NCI-H146 (cell line): Measurements from ENCODE around the gene MYO15B.

Source experiments
- DNase-seq: peaks from one replicate; lab custom pipeline; 2025; lab: John Stamatoyannopoulos, UW

MYO15B gene

DNA sequence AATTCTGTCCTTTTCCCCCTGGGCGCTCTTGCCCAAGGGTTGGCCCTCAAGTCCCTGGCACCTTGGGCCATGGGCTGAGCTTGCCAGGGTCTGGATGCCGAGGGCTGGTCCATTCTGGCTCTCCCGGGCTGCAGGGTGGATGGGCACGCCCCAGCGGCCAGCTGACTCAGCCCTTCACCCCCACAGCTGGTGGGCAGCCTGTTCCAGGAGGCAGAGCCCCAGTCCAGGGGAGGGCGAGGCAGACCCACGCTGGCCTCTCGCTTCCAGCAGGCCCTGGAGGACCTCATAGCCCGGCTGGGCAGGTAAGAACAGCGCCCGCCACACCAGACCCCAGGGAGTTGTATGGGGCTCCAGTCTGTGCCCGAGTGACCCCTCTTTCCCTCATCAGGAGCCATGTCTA, 15.0 kb downstream of the MYO15B start:
- no peak for DNase-seq

DNA sequence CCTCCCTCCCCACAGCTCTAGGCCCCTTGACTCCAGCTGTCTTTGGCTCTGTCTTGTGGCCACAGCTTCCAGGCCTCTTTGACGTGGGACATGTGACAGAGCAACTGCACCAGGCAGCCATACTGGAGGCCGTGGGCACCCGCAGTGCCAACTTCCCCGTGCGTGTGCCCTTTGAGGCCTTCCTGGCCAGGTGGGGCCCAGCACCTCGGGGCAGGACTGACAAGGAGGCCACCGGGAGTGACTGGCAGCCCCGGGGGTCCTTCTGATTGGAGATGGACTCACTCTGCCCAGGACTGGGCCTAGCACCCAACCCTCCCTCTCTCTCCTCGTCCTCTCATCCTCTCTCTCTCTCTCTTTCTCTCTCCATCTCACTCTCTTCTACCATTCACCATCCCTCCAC, 15.5 kb downstream of the MYO15B start:
- no peak for DNase-seq

DNA sequence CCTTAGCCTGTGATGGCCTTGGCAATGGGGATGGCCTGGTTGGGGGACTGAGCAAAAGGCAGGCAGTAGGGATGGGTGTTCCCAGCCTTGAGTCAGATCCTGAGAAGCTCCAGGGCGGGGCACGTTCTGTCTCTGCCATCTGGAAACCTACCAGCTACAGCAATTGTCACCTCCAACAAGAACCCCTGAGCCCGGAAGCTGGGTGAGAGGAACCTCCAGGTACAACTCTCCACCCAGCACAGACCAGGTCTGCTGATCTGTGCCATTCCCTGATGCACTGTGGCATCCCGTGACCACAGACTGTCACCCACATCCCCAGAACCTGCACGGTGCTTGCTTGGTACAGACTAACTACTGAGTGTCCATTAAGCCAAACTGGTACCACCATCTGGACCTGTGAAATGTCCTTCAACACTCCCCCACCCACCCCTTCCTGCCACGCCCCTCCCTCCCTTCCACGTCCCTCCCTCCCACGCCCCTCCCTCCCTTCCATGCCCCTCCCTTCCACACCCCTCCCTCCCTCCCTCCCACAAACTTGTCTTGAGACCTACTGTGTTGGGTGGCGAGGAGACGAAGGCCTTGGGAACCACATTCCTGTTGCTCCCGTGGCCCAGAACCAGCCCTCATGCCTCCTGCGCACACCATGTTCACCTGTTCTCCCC, 16.6 kb downstream of the MYO15B start:
- no peak for DNase-seq

DNA sequence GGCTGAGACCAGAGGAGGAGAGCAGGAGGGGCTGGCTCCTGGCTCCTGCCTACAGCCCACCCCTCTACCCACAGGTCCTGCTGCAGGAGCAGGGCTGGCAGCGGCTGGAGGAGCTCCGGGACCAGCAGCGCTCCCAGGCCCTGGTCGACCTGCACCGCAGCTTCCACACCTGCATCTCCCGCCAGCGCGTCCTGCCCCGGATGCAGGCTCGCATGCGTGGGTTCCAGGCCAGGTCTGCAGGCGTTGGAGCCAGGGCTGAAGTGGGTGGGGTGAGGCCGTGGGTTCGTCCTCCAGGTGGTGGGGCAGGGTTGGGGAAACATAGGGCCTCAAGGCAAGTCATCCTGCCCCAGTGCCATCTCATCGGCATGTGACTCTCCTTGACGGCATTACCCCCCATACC, 18.2 kb downstream of the MYO15B start:
- DNase-seq: no peak

DNA sequence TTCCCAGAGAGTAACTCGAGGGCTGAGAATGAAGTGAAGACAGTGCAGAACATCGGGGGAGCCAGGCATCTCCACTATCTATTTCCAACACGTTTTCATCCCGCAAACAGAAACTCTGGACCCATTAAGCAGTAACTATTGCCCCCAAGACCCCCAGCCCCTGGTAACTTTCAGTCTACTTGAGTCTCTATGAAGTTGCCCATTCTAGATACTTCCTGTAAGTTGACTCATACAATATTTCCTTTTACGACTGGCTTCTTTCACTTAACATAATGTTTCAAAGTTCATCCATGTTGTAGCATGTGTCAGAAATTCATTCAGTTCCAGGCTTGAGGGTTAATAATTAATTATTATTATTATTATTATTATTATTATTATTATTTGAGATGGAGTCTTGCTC, 19.5 kb downstream of the MYO15B start:
- DNase-seq: no peak

DNA sequence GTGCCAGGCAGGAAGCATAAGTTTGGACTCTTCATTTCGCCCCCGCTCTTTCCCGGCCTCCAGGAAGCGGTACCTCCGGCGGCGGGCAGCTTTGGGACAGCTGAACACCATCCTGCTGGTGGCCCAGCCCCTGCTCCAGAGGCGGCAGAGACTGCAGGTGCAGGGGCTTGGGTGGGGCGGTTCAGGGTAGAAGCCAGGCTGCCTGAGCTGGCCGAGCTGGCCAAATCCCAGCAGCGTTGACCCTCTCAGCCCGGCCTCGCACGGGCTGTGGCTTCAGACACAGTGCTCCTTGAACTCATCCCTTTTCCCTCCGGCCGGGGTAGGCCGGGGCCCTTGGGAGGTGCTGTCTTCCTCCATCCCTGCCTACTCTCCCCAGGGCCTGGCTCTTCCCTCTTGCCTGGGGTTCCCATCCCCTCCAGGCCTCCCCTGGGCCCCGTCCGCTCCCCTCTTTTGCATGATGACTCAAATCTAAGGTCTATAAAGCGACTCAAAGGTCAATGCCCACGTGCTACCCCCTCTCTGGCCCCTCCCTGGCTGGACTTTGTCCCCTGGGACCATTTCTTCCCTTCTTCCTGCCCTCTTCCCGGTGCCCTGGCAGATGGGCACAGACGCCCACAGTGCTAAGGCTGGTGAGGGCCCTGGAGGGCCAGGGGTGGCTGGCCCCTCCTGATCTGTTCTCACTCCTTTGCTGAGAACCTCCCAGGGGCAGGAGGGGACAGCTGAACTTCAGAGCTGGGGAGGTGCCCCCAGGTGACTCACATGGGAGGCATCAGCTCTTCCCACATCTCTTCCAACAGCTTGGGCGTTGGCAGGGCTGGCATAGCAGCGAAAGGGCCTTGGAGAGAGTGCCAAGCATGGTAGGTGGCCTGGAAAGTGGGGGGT, 22.7 kb downstream of the MYO15B start:
- no peak for DNase-seq

DNA sequence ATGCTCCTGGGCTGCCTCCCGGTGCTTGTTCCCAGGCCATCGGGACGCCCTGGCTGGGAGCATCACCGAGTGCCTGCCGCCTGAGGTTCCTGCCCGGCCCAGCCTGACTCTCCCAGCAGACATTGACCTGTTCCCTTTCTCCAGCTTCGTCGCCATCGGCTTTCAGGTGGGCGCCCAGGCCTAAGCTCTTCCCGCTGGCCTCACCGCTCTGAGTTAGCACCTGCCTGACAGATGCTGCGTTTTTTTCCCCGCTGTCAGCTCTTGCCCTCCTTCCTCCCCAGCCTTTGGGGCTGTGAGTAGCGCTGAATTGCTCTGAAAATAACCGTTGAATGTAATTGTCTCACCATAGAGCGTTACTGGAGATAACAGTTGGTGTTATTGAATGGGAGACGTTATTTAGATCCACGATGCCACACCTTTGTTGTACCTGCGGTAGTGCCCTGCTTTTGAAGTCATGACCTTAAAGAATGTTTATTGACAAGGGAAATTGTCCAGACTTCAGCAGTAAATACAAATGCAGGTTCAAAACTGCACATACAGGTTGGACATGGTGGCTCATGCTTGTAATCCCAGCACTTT, 24.3 kb downstream of the MYO15B start:
- DNase-seq: peak; percentile 53

DNA sequence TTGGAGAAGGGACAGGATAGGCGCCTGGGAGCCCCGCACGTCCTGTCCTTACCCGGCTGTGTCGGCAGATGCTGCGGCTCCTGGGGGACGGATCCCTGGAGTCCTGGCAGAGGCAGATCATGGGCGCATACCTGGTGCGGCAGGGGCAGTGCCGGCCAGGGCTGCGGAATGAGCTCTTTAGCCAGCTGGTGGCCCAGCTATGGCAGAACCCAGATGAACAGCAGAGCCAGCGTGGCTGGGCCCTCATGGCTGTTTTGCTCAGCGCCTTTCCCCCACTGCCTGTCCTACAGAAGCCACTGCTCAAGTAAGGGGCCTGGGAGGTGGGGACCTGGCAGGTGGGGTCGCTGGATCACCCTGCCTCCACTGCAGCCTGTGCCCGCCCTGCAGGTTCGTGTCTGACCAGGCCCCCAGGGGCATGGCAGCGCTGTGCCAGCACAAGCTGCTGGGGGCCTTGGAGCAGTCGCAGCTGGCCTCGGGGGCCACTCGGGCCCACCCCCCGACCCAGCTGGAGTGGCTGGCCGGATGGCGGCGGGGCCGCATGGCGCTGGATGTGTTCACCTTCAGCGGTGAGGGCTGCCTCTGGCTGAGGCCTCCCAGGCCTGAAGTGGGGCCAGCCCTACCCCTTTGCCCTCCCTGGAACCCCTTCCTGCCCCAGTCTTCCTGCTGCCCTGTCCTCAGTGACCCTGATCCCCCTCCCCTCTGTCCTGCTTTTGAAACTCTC, 25.5 kb downstream of the MYO15B start:
- no peak for DNase-seq

DNA sequence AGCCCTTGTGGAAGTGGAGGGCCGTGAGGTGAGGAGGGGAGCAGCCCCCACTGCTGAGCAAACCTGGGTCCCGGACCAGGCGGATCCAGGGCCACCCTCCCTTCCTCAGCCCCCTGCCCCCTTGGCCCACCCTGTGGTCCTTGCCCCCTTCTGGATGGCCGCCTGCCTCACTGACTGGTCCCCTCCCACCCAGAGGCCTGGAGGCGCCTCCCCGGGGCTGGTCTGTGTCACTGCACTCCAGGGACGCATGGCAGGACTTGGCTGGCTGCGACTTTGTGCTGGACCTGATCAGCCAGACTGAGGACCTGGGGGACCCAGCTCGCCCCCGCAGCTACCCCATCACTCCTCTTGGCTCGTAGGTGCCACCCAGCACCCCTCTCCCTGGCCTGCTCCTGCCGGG, 26.4 kb downstream of the MYO15B start:
- no peak for DNase-seq

DNA sequence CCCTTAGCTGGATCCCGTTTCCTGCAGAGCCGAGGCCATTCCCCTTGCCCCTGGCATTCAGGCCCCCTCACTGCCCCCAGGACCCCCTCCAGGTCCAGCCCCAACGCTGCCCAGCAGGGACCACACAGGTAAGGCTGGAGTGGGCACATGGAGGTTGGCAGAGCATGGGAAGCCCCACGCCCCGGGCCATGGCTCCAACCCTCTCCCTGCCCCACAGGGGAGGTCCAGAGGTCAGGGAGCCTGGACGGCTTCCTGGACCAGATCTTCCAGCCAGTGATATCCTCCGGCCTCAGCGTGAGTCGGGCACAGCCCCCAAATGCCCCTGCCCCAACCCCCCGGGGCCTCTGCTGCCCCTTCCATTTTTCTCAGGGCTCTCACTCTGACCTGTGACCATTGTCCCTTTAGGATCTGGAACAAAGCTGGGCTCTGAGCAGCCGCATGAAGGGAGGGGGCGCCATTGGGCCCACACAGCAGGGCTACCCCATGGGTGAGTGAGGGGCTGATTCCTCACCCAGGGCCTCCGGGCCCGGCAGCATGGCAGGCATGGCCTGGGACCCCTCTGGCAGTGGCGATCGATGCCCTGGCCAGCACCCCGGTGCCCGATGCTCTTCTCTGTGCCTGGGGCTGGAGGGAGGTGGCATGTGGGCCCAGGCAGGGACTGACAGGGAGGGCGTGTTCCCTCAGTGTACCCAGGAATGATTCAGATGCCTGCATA, 27.1 kb downstream of the MYO15B start:
- DNase-seq: no peak

DNA sequence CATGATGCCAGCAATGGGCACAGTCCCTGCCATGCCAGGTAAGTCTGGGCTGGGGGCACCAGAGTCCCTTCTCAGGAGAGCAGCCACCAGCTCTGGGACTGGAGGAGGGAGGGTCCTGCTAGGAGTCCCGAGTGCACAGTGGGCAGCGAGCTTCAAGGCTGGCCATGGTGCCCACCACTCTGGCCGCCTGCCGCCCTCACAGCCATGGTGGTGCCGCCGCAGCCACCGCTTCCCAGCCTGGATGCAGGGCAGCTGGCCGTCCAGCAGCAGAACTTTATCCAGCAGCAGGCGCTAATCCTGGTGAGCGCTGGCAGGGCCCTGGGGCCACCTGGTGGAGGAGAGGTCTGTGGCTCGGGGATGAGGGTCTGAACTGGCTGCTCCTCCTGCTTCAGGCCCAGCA, 27.7 kb downstream of the MYO15B start:
- DNase-seq: no peak

DNA sequence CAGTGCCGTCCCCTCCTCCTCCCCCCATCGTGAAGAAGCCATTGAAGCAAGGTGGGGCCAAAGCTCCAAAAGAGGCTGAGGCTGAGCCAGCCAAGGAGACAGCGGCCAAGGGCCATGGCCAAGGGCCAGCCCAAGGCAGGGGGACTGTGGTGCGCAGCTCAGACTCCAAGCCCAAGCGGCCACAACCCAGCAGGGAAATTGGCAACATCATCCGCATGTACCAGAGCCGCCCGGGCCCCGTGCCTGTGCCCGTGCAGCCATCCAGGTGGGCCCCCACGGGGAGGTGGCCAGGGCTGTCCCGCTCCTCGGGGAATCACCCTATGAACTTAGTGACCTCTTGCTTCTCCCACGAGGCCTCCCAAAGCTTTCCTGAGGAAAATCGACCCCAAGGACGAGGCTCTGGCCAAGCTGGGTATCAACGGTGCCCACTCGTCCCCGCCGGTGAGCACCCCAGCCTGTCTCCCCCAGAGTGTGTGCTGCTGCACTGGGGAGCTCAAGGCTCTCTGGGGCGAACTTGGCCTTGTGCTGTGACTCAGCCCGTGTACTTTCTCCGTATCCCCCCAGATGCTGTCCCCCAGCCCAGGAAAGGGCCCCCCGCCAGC, 29.0 kb downstream of the MYO15B start:
- no peak for DNase-seq

DNA sequence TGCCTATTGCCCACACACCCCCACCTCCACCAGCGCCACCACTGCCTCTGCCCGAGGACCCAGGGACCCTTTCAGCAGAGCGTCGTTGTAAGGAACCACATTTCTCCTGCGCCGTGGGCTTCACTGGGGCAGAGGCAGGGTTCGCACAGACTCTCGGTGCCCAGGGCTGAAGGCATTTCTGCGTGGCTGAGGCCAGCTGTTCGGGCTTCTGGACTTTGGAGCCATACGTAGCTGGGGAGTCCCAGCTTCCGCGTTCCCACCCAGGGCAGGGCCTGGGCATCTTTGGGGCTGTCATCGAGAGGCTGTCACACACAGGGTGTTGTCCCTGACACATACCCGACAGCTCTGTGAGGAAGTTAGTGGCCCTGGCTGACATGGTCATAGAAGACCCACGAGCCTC, 29.6 kb downstream of the MYO15B start:
- DNase-seq: no peak

DNA sequence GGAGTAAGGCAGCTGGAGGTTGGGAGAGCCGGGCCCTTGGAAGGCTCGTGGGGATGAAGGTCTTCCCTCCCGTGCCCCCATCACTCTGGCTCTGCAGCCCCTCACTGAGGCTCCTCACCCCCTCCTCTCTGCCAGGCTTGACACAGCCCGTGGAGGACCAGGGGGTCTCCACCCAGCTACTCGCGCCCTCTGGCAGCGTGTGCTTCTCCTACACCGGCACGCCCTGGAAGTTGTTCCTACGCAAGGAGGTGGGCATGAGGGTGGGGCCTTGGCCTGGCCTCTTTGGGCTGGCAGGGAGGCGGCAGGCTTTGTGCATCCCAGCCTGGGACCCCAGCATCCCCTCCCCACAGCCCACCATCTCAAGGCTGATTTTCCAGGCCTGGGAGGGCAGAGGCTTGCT, 30.1 kb downstream of the MYO15B start:
- DNase-seq: no peak

DNA sequence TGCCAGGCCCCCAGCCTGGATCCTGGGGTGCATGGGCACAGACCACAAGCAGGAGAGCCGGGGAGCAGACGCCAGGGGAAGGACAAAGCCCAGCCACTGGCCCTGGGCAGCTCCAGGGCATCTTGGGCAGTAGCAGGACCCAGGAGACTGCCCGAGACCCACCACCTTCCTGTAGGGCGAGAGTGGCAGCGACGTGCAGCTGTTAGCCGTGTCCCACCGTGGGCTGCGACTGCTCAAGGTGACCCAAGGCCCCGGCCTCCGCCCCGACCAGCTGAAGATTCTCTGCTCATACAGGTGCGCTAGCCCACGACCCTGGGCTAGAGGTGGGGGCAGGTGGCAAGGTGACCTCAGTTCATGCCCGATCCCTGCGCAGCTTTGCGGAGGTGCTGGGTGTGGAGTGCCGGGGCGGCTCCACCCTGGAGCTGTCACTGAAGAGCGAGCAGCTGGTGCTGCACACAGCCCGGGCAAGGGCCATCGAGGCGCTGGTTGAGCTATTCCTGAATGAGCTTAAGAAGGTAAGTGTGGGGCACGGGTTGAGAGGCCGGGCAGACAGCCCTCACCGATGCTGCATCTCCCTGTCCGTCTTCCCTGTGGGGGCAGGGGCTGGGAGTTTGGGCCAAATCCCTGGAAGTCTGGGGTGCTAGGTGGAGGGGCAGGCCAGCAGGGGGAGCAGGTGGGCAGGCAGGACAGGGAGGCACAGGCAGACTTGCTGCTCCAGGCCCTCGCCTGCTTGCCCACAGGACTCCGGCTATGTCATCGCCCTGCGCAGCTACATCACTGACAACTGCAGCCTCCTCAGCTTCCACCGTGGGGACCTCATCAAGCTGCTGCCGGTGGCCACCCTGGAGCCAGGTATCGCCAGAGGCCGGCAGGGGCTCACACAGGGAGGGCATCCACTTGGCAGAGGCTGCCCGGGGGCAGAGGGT, 32.2 kb downstream of the MYO15B start:
- DNase-seq: peak; percentile 65

DNA sequence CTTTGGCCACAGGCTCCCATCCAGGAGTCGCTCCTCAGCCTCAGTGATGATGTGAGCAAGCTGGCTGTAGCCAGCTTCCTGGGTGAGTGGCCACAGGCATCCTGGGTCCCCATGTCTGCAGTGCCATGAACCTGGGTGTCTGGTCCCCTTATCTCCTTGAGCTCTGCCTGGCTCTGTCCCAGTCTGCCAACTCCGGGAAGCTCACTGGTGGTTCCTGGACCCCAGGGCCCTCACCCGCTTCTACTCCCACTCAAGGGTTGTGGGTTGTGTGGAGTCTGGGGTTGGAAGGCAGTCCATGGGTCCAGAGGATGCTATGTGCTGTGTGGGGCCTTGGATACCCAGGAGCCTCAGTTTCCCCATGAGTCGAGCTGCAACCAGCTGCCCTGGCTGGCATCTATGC, 33.9 kb downstream of the MYO15B start:
- no peak for DNase-seq

DNA sequence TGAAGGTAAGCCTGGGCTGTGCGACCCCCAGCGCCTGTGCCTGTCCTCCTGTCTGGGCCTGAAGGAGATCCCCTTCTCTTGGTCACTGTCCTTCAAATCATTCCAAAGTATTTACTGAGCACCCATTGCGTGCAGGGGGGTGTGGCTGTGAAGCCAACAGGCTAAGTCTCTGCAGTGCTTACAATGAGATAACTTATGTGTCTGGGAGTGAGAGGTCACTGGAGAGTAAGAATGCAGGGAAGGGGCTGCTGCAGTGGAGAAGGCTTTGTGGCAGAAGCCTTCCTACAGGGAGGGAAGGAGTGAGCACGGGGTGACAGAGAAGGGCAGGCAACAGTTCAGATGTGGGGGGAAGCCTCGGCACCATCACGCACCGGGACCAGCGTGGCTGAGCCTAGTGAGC, 34.5 kb downstream of the MYO15B start:
- DNase-seq: no peak

DNA sequence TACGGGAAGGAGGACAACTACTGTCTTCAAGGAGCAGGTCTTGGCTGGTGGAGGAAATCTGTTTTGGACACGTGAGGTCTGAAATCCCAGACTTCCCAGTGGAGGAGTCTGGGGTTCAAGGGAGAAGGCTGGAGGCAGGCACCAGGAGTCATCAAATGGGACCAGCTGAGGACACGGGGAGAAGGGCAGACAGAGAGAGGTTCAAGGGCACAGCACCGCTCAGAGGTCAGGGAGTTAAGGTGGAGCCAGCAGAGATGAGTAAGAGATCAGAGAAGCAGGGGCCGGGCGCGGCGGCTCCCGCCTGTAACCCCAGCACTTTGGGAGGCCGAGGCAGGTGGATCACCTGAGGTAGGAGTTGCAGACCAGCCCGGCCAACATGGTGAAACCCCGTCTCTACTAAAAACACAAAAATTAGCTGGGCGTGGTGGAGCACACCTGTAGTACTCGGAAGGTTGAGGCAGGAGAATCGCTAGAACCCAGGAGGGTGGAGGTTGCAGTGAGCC, 35.2 kb downstream of the MYO15B start:
- DNase-seq: no peak

DNA sequence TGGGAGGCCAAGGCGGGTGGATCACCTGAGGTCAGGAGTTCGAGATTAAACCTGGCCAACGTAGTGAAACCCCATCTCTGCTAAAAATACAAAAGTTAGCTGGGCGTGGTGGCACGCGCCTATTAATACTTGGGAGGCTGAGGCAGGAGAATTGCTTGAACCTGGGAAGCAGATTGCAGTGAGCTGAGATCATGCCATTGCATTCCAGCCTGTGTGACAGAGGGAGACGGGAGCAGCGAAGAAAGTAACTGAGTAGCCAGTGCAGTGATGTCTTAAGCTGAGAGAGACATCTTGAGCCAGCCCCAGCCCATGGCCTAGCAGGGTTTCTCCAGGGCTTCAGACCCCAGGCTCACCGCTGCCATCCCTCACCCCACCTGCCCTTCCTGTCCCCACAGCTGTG, 35.8 kb downstream of the MYO15B start:
- no peak for DNase-seq

DNA sequence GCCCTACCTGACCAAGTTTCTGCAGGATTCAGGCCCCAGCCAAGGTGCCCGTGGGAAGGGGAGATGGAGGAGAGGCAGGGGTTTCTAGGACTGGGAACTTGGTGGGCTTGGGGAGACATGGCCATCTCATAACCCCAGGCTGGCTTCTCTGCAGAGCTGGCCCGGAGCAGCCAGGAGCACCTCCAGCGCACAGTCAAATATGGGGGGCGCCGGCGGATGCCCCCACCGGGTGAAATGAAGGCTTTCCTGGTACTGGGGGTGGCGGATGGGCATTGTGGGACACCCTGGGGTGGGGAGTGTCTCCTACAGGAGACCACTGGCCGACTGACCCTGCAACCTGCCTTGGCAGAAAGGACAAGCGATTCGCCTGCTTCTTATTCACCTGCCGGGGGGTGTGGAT, 36.4 kb downstream of the MYO15B start:
- no peak for DNase-seq
